Glutamatergic neuron (in vitro differentiated cells): ENCODE measurements around the gene RACGAP1. TPM values are rescaled to one million over a fixed set of nuclear protein-coding genes. Genes with fewer than 3 reads are reported as not detected.

Experiments used
- DNase-seq: peaks from one replicate; pipeline ENCODE4 v3.0.0; 2022
- H3K27ac Mint-ChIP-seq: one replicate; pipeline ENCODE4 v1.8.0; 2020; ENCODE audit warnings: mild to moderate bottlenecking, mixed read lengths, inconsistent platforms; ENCODE audit not compliant: unreplicated experiment
- H3K27me3 Mint-ChIP-seq: one replicate; pipeline ENCODE4 v1.8.0; 2020; ENCODE audit warnings: mild to moderate bottlenecking, moderate library complexity, mixed read lengths, inconsistent platforms; ENCODE audit not compliant: unreplicated experiment
- H3K36me3 Mint-ChIP-seq: one replicate; pipeline ENCODE4 v1.8.0; 2020; ENCODE audit warnings: mild to moderate bottlenecking, mixed read lengths, inconsistent platforms; ENCODE audit not compliant: unreplicated experiment
- H3K4me1 Mint-ChIP-seq: one replicate; pipeline ENCODE4 v1.8.0; 2020; ENCODE audit warnings: mild to moderate bottlenecking, low read depth, mixed read lengths, inconsistent platforms; ENCODE audit not compliant: unreplicated experiment
- H3K4me3 Mint-ChIP-seq: one replicate; pipeline ENCODE4 v1.8.0; 2020; ENCODE audit warnings: mild to moderate bottlenecking, mixed read lengths, inconsistent platforms; ENCODE audit not compliant: unreplicated experiment
- H3K9me3 Mint-ChIP-seq: one replicate; pipeline ENCODE4 v1.8.0; 2020; ENCODE audit warnings: mild to moderate bottlenecking, moderate library complexity, mixed read lengths, inconsistent platforms; ENCODE audit not compliant: unreplicated experiment
- total RNA-seq: library from RNA; stranded (reverse); fragmentation: NEBNext Ultra II Directional; extraction: Animal tissue kit (Norgen Biotek cat#: 25700); gene quantifications from one replicate; pipeline ENCODE4 v1.2.1, GENCODE V29; 2021; ENCODE audit not compliant: unreplicated experiment
- TF ChIP-seq, protein P1 (sequence below): fragments of 200-600 bp; sonication (generic); IDR thresholded peaks from one replicate; pipeline ENCODE4 v1.5.0; 2021; ENCODE audit not compliant: partially characterized antibody, unreplicated experiment

The RACGAP1 gene
- total RNA-seq, 1 donor from 2014 or later = 47.1 TPM

DNA sequence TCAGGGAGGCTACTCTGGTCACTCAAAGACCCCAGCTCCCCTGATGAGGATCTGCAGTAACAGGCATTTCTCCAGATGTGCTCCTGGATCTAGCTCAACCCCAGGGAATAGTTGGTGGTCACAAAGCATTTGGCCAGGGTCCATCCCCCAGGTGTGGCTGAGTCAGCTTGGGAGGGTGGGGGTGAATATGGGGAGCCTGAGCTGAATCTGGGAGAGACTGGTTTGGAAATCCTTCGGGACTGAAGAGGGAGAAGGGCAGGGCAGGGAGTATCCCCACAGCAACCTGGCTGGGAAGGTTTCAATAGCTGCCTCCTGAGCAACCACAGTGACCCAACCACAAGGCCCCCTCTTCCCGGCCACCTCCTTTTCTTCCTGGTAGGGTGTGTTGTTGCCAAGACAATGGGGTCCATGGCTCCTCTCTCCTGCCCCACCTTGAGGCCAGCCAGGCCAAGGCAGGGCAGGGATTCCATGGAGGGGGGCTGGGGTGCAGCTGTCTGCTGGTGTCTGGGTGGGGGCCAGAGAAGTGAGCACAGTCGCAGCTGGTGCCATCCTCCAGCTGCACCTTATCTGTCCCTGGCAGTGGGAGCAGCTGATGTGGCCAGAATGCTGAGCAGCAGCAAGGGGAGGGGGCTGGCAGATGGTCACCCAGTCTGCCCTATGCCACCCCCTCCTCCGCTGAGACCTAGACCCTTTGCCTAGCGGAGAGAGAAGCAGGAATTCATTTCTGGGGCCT, 37.6 kb upstream of the RACGAP1 start:
- Mint-ChIP-seq H3K9me3 (peaks cover 16% of the 10 kb centered on the region), H3K4me3 (peak overlapping the region; percentile 82), H3K36me3 (peaks cover 21% of the 10 kb centered on the region), H3K4me1 (peaks cover 47% of the 10 kb centered on the region), H3K27ac (peak overlapping the region; percentile 79), H3K27me3 (peaks cover 13% of the 10 kb centered on the region)
- TF ChIP-seq, protein P1, sequence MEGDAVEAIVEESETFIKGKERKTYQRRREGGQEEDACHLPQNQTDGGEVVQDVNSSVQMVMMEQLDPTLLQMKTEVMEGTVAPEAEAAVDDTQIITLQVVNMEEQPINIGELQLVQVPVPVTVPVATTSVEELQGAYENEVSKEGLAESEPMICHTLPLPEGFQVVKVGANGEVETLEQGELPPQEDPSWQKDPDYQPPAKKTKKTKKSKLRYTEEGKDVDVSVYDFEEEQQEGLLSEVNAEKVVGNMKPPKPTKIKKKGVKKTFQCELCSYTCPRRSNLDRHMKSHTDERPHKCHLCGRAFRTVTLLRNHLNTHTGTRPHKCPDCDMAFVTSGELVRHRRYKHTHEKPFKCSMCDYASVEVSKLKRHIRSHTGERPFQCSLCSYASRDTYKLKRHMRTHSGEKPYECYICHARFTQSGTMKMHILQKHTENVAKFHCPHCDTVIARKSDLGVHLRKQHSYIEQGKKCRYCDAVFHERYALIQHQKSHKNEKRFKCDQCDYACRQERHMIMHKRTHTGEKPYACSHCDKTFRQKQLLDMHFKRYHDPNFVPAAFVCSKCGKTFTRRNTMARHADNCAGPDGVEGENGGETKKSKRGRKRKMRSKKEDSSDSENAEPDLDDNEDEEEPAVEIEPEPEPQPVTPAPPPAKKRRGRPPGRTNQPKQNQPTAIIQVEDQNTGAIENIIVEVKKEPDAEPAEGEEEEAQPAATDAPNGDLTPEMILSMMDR = no peak
- peak; percentile 45 for DNase-seq

DNA sequence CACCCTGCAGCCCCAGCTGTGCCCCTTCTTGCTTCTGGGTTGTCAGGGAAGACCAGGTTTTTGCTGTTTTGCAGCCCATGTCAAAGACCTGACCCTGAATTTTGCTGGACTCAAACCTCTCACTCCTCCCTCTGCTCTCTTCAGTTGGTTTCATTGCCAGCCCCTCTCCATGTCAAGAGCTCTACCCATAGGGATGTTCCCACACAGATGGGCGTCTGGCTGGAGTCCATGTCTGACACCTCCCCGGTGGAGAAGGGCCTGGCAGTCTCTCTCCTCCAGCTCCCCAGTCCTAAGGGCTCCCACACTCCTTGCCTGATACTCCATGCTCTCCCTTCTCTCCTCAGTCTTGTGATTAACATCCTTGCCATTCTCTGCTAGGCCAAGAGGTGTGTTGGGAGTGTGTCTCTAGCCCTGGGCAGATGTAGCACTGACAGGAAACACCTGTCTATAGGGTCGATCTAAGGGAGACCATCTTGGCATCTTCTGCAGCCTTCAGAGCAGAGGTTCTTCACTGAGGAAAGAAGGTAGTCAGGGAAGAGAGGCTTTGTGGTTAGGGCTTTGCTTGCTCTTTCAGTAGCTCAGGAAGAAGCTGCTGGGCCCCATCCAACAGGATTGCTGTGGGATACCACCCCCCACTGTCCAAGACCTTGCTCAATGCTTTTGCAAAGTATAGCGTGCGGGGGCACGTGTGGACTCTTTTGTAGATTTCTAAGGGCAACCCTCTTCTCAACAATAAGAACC, 36.8 kb upstream of the RACGAP1 start:
- Mint-ChIP-seq H3K4me3 (peak overlapping the region; percentile 82), H3K4me1 (peaks cover 47% of the 10 kb centered on the region), H3K36me3 (peaks cover 22% of the 10 kb centered on the region), H3K9me3 (peaks cover 17% of the 10 kb centered on the region), H3K27ac (peak overlapping the region; percentile 60), H3K27me3 (peaks cover 14% of the 10 kb centered on the region)
- no peak for DNase-seq
- TF ChIP-seq, protein P1 = no peak

DNA sequence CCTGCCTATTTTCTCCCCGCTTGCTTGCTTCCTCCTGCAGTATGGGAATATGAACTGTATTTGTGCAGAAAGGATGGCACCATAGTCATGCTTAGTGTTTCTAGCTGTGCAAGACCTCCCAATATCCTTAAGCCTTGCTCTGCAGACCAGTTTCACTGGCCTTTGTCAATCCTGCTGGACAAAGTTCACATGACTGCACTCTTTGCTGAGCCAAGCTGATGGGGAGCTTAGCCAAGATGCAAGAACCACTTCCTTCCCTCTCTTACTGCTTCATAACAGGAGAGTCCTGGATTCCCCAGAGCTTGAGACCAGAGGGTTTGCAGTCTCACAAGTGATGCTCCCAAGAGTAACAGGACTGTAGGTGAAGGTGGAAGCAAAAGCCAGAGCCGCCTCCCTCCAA, 35.9 kb upstream of the RACGAP1 start:
- Mint-ChIP-seq H3K4me1 (peaks cover 56% of the 10 kb centered on the region), H3K4me3 (peak overlapping the region; percentile 82), H3K36me3 (peaks cover 26% of the 10 kb centered on the region), H3K9me3 (peaks cover 25% of the 10 kb centered on the region), H3K27me3 (peaks cover 21% of the 10 kb centered on the region), H3K27ac (peak overlapping the region; percentile 45)
- TF ChIP-seq, protein P1 = no peak
- DNase-seq = no peak

DNA sequence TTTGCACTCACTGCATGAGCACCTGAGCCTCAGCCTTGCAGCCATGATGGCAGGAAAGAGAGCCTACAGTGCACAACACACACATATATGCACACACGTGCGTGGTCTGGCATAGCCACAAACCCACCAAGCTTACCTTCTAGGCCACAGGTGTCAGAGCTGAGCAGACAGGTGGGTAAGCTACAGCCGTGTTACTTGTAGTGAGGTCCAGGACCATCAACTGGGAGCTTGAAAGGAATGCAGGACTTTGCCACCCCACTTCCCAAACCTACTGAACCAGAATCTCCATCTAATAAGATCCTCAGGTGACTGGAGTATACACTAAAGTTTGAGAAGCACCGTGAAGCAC, 34.8 kb upstream of the RACGAP1 start:
- Mint-ChIP-seq H3K27me3 (peaks cover 21% of the 10 kb centered on the region), H3K4me1 (peaks cover 63% of the 10 kb centered on the region), H3K9me3 (peaks cover 28% of the 10 kb centered on the region), H3K4me3 (peak overlapping the region; percentile 82), H3K27ac (peak overlapping the region; percentile 64), H3K36me3 (peaks cover 26% of the 10 kb centered on the region)
- TF ChIP-seq, protein P1 = no peak
- no peak for DNase-seq
